ENCODE measurements around the gene CPA2. TPM values are rescaled to one million over a fixed set of nuclear protein-coding genes. Genes with fewer than 3 reads are reported as not detected.

CPA2 gene
- total RNA-seq, 2 experiments from 2014 or later, result not detected

GRCh38 chr7:130334274-130334673 lies 67.6 kb downstream of the CPA2 start:
- CTCF ChIA-PET, result no interaction called here
- Histone ChIP-seq H3K27me3 (ENCODE audit: control insufficient read depth in 1 of 2, insufficient read depth in 2 of 2, low read length in 2 of 2) (no peaks in the 10 kb centered on the region), H3K9me3 (ENCODE audit: control insufficient read depth in 1 of 2, insufficient read depth in 1 of 2, low read length in 2 of 2) (no peaks in the 10 kb centered on the region), H3K4me1 (ENCODE audit: insufficient read depth, low read length) (no peaks in the 10 kb centered on the region), H3K27ac (ENCODE audit: low read depth in 1 of 2, low read length in 2 of 2) (no peak overlapping the region), H3K4me3 (ENCODE audit: low read length) (no peak overlapping the region), H3K36me3 (ENCODE audit: insufficient read depth, low read length) (no peaks in the 10 kb centered on the region)
- H3K27me3 Mint-ChIP-seq, result no peaks in the 10 kb centered on the region
- no peaks in the 10 kb centered on the region for H3K36me3 Mint-ChIP-seq (ENCODE audit: low read depth)
- DNase-seq, result no peak
- H3K27ac Mint-ChIP-seq, result no peak overlapping the region
- TF ChIP-seq CTCF (IDR thresholded peaks at IDR 0.05), result no peak
- H3K9me3 Mint-ChIP-seq, result no peaks in the 10 kb centered on the region
- H3K4me1 Mint-ChIP-seq (ENCODE audit: low read depth), result no peaks in the 10 kb centered on the region
- intact Hi-C loops (cut with DNase I, micrococcal nuclease), result no loop called here
- POLR2A ChIA-PET, result no interaction called here
- no peak for ATAC-seq (ENCODE audit: poor library complexity)
- no peak overlapping the region for H3K4me3 Mint-ChIP-seq

GRCh38 chr7:130337410-130337971 lies 70.8 kb downstream of the CPA2 start:
- ATAC-seq (ENCODE audit: poor library complexity), result no peak
- CTCF ChIA-PET, result no interaction called here
- no peak overlapping the region for H3K27ac Mint-ChIP-seq

GRCh38 chr7:130338233-130338632 lies 71.6 kb downstream of the CPA2 start:
- Histone ChIP-seq H3K4me3 (ENCODE audit: low read length) (no peak overlapping the region), H3K4me1 (ENCODE audit: insufficient read depth, low read length) (no peaks in the 10 kb centered on the region), H3K36me3 (ENCODE audit: insufficient read depth, low read length) (no peaks in the 10 kb centered on the region), H3K27ac (ENCODE audit: low read depth in 1 of 2, low read length in 2 of 2) (no peak overlapping the region), H3K9me3 (ENCODE audit: control insufficient read depth in 1 of 2, insufficient read depth in 1 of 2, low read length in 2 of 2) (no peaks in the 10 kb centered on the region), H3K27me3 (ENCODE audit: control insufficient read depth in 1 of 2, insufficient read depth in 2 of 2, low read length in 2 of 2) (no peaks in the 10 kb centered on the region)
- Mint-ChIP-seq H3K27ac (no peak overlapping the region), H3K9me3 (no peaks in the 10 kb centered on the region), H3K4me1 (ENCODE audit: low read depth) (no peaks in the 10 kb centered on the region), H3K36me3 (ENCODE audit: low read depth) (no peaks in the 10 kb centered on the region), H3K27me3 (no peaks in the 10 kb centered on the region), H3K4me3 (no peak overlapping the region)
- CTCF ChIA-PET, result no interaction called here
- no peak for DNase-seq
- TF ChIP-seq CTCF (IDR thresholded peaks at IDR 0.05), result no peak
- no peak for ATAC-seq (ENCODE audit: poor library complexity)
- POLR2A ChIA-PET, result no interaction called here
- intact Hi-C loops (cut with DNase I, micrococcal nuclease), result no loop called here

More at GRCh38 chr7:130337410-130337971, 70.8 kb downstream of the CPA2 start:
- Histone ChIP-seq H3K27me3 (ENCODE audit: control insufficient read depth in 1 of 2, insufficient read depth in 2 of 2, low read length in 2 of 2) (no peaks in the 10 kb centered on the region), H3K27ac (ENCODE audit: low read depth in 1 of 2, low read length in 2 of 2) (no peak overlapping the region), H3K4me1 (ENCODE audit: insufficient read depth, low read length) (no peaks in the 10 kb centered on the region), H3K9me3 (ENCODE audit: control insufficient read depth in 1 of 2, insufficient read depth in 1 of 2, low read length in 2 of 2) (no peaks in the 10 kb centered on the region), H3K4me3 (ENCODE audit: low read length) (no peak overlapping the region), H3K36me3 (ENCODE audit: insufficient read depth, low read length) (no peaks in the 10 kb centered on the region)
- H3K4me3 Mint-ChIP-seq, result no peak overlapping the region
- no peaks in the 10 kb centered on the region for H3K9me3 Mint-ChIP-seq
- H3K4me1 Mint-ChIP-seq (ENCODE audit: low read depth), result no peaks in the 10 kb centered on the region
- DNase-seq, result no peak
- H3K36me3 Mint-ChIP-seq (ENCODE audit: low read depth), result no peaks in the 10 kb centered on the region
- intact Hi-C loops (cut with DNase I, micrococcal nuclease), result no loop called here
- H3K27me3 Mint-ChIP-seq, result no peaks in the 10 kb centered on the region
- POLR2A ChIA-PET, result no interaction called here
- TF ChIP-seq CTCF (IDR thresholded peaks at IDR 0.05), result no peak

Other genes starting within 250 kb of the CPA2 start
- gene ZC3HC1, start 215.5 kb upstream of the CPA2 start, total RNA-seq, result 1 to 10 TPM; 5.7 to 7.2 TPM
- 1 to 10 TPM; 7.0 to 8.8 TPM for gene KLHDC10, start 196.3 kb upstream of the CPA2 start, total RNA-seq
- gene TMEM209, start 61.5 kb upstream of the CPA2 start, total RNA-seq, result 10 to 100 TPM; 18.3 to 18.8 TPM
- gene SSMEM1, start 59.0 kb upstream of the CPA2 start, total RNA-seq, result not detected
- not detected for gene CPA4, start 26.3 kb downstream of the CPA2 start, total RNA-seq
- gene CPA5, start 78.0 kb downstream of the CPA2 start, total RNA-seq, result not detected
- not detected for gene CPA1, start 113.6 kb downstream of the CPA2 start, total RNA-seq
- 1 to 10 TPM; 3.3 to 4.8 TPM for gene CEP41, start 174.2 kb downstream of the CPA2 start, total RNA-seq
- gene MEST, start 225.2 kb downstream of the CPA2 start, total RNA-seq, result 1 to 10 TPM; 2.7 to 2.9 TPM

Data from CD4-positive, alpha-beta T cell (primary cell).